GM18511 (cell line): ENCODE results near the gene DNAH14.
A peak's percentile ranks its signal among the peaks of the same experiment; 100 is the strongest.
"Not testable (repeated sequence)": the region's sequence is repeated elsewhere in the genome, so short reads cannot be mapped to it uniquely, and the experiment has no call there.

Source experiments
- ATAC-seq: cut with Tn5 transposase; IDR thresholded peaks from one replicate; pipeline ENCODE4 v1.9.1; 2021; ENCODE audit warnings: mild to moderate bottlenecking, moderate library complexity; ENCODE audit not compliant: unreplicated experiment

Gene DNAH14

GRCh38 chr1:225341642-225342041 lies 412.2 kb downstream of the DNAH14 start:
- ATAC-seq, result no peak

GRCh38 chr1:225342695-225343094 lies 413.2 kb downstream of the DNAH14 start:
- ATAC-seq, result no peak

GRCh38 chr1:225343618-225344017 lies 414.1 kb downstream of the DNAH14 start:
- ATAC-seq, result no peak

GRCh38 chr1:225347123-225347683 lies 417.7 kb downstream of the DNAH14 start:
- ATAC-seq, result peak; percentile 60

- ATAC-seq, result no peak
These were observed 418.9 kb downstream of the DNAH14 start for GRCh38 chr1:225348400-225348799.

GRCh38 chr1:225349826-225350225 lies 420.4 kb downstream of the DNAH14 start:
- no peak for ATAC-seq

- no peak for ATAC-seq
These were observed 421.4 kb downstream of the DNAH14 start for GRCh38 chr1:225350872-225351271.

GRCh38 chr1:225354906-225355305 lies 425.4 kb downstream of the DNAH14 start:
- no peak for ATAC-seq

- ATAC-seq, result no peak
These were observed 426.4 kb downstream of the DNAH14 start for GRCh38 chr1:225355863-225356262.

- no peak for ATAC-seq
These were observed 430.6 kb downstream of the DNAH14 start for GRCh38 chr1:225360119-225360518.

- ATAC-seq, result no peak
These were observed 431.7 kb downstream of the DNAH14 start for GRCh38 chr1:225361176-225361575.

GRCh38 chr1:225362805-225363204 lies 433.3 kb downstream of the DNAH14 start:
- ATAC-seq, result no peak

GRCh38 chr1:225364439-225364838 lies 435.0 kb downstream of the DNAH14 start:
- ATAC-seq, result no peak

- ATAC-seq, result no peak
These were observed 436.5 kb downstream of the DNAH14 start for GRCh38 chr1:225366018-225366417.

GRCh38 chr1:225366552-225366951 lies 437.1 kb downstream of the DNAH14 start:
- ATAC-seq, result no peak

GRCh38 chr1:225368036-225368552 lies 438.6 kb downstream of the DNAH14 start:
- ATAC-seq, result no peak

- ATAC-seq, result no peak
These were observed 442.0 kb downstream of the DNAH14 start for GRCh38 chr1:225371366-225372010.

- ATAC-seq, result no peak
These were observed 443.7 kb downstream of the DNAH14 start for GRCh38 chr1:225373155-225373554.

GRCh38 chr1:225374996-225375395 lies 445.5 kb downstream of the DNAH14 start:
- no peak for ATAC-seq

GRCh38 chr1:225378880-225379279 lies 449.4 kb downstream of the DNAH14 start:
- no peak for ATAC-seq

- no peak for ATAC-seq
These were observed 451.2 kb downstream of the DNAH14 start for GRCh38 chr1:225380691-225381090.

- not testable (repeated sequence) for ATAC-seq
These were observed 457.4 kb downstream of the DNAH14 start for GRCh38 chr1:225386860-225387259.

- no peak for ATAC-seq
These were observed 458.9 kb downstream of the DNAH14 start for GRCh38 chr1:225388372-225388771.
